AG04449 (cell line): Measurements from ENCODE around the gene PRKN.

ENCODE experiments used
- CTCF ChIA-PET: fragments of 350-600 bp; formaldehyde crosslinking; extraction: SDS; loops from one replicate; lab custom pipeline; 2021; ENCODE audit warnings: antibody characterized with exemption; lab: Yijun Ruan, JAX
- POLR2A ChIA-PET: fragments of 400-600, 350-600 bp; formaldehyde crosslinking; extraction: SDS; loops from one replicate; lab custom pipeline; 2020; ENCODE audit warnings: antibody characterized with exemption, inconsistent platforms; lab: Yijun Ruan, JAX
- DNase-seq: peaks from one replicate; pipeline ENCODE4 v3.0.0-alpha.2; 2010; ENCODE audit warnings: low read depth, low spot score
- H3K4me3 ChIP-seq: 2 replicates; pipeline ENCODE4 v1.5.1; 2011; ENCODE audit warnings: low read depth, mild to moderate bottlenecking, control low read depth, low read length
- TF ChIP-seq, protein P1 (sequence below): IDR thresholded peaks from one replicate; pipeline ENCODE4 v1.5.1; 2011; ENCODE audit warnings: mild to moderate bottlenecking, moderate library complexity, low read length, control low read depth, inconsistent platforms; ENCODE audit not compliant: insufficient read depth; ENCODE audit errors: missing control alignments

The PRKN gene

DNA sequence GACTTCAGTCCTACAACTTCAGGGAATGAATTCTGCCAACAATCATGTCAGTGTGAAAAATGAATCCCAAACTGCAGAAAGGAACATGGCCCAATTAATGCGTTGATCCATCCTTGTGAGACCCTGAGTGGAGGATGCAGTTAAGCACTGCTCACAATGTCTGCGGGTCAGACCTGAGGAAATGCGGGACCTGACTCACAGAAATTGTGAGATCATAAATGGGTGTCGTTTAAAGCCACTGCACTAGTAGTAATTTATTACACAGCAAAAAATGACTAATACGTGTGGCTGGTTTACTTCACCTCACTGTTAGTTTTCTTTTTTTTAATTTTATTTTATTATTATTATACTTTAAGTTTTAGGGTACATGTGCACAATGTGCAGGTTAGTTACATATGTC, 505.0 kb downstream of the PRKN start:
- POLR2A ChIA-PET: no interaction called here

DNA sequence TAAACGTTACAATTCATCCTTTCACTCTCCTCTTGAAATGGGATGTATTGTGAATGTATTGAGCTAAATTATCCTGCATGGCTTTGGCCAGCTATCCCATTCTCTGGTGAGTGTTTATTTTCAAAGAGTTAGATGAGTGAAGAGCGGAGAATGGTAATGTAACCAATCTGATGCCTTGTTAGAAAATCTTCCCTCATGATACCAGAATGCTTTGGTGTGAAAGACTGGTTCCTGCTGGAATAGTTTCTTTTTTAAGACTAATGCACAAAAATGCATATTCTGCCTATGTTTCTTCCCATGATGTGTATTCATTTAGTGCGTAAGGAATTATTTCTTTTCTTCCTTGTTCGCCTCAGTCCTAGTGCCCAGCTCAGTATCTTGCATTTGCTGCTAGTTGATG, 506.7 kb downstream of the PRKN start:
- POLR2A ChIA-PET: no interaction called here
- CTCF ChIA-PET: no interaction called here
- no peak for DNase-seq
- TF ChIP-seq, protein P1, sequence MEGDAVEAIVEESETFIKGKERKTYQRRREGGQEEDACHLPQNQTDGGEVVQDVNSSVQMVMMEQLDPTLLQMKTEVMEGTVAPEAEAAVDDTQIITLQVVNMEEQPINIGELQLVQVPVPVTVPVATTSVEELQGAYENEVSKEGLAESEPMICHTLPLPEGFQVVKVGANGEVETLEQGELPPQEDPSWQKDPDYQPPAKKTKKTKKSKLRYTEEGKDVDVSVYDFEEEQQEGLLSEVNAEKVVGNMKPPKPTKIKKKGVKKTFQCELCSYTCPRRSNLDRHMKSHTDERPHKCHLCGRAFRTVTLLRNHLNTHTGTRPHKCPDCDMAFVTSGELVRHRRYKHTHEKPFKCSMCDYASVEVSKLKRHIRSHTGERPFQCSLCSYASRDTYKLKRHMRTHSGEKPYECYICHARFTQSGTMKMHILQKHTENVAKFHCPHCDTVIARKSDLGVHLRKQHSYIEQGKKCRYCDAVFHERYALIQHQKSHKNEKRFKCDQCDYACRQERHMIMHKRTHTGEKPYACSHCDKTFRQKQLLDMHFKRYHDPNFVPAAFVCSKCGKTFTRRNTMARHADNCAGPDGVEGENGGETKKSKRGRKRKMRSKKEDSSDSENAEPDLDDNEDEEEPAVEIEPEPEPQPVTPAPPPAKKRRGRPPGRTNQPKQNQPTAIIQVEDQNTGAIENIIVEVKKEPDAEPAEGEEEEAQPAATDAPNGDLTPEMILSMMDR: no peak
- no peak overlapping the region for H3K4me3 ChIP-seq

More for the DNA sequence above, 505.0 kb downstream of the PRKN start:
- DNase-seq: no peak
- CTCF ChIA-PET: no interaction called here
- no peak overlapping the region for H3K4me3 ChIP-seq
- TF ChIP-seq, protein P1: no peak

DNA sequence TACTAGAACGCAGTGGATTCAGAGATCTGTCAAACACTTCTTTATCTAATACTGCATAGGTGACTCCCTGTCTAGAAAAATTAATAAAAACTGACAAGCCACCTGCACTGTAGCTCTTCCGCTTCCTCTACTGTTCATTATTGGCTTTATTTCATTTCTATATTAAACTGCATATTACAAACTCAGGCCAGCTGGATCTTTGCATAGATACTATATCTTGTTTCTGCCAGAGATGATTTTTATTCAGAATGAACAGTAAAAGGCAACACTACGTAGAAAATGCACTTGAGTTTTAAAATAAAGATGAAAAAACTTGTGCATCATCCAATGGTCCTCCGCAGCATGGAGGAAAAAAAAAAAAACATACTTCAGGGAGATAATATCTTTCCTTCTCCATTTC, 508.3 kb downstream of the PRKN start:
- ChIA-PET POLR2A (no interaction called here), CTCF (no interaction called here)
- no peak overlapping the region for H3K4me3 ChIP-seq
- TF ChIP-seq, protein P1: no peak
- no peak for DNase-seq

DNA sequence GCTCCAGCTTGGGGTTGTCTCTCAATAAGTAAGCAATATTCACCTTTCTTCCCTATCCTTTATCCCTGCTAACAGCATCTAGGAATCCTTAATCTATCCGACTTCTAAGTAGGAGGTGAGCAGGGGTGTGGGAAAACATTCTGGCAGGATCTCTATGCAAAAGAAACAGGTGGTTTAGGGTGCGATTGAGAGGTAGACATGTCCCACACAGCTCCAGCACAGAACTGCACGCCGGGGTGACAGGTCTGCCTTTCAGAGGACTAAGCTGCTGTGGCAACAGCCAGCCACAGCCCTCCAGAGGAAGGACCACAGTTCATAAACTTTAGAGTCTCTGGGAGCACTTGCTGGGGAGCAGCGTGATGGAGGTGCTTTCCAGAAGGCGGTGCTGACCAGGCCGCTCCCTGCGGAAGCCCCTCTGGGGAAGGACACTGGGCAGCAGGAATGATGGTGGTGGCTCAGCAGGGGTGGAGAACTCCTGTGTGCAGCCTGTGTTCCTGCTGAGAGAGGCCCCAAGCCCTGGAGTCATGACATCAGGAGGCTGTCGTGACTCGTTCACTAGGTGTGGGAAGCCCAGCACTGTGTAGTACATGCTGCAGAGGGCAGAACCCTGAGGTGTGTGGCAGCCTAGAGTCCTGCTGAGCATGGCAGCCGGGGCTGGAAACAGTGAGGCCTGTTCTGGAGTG, 509.6 kb downstream of the PRKN start:
- H3K4me3 ChIP-seq: no peak overlapping the region
- CTCF ChIA-PET: no interaction called here
- POLR2A ChIA-PET: no interaction called here
- DNase-seq: no peak
- TF ChIP-seq, protein P1: no peak

DNA sequence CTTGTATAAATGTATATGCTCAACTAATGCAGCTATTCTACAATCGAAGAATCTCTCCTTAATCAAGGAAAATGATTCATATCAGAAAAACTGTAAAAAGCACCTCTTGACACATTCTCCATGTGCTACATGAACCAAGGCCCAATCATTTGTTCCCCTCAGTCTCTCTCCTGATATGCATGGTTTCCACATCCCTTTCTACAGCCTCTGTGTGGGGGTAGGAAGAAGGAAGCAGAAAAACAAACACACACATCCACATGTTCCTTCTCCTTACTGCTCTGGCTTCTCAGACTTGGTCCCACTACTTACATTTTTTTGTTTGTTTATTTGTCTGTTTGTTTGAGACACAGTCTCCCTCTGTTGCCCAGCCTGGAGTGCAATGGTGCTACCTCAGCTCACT, 510.5 kb downstream of the PRKN start:
- ChIA-PET POLR2A (no interaction called here), CTCF (no interaction called here)
- TF ChIP-seq, protein P1: no peak

DNA sequence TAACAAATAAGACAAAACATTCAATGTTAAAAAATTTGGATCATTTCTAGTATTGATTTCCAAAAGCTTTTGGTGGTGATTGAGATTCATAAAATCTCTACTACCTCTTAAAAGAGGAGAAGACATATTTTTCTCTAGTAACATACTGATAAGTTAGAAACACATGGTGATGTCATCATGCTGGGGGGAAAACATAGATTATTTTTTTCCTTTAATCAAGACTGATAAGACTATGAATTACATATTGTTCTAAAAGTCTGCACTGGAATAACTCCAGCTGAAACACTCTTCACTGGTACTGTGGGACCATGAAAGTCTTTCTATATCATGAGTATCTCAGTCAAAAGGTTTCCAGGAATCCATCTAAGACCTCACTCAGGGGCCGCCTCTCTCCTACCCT, 515.8 kb downstream of the PRKN start:
- ChIA-PET POLR2A (no interaction called here), CTCF (no interaction called here)
- DNase-seq: no peak
- no peak overlapping the region for H3K4me3 ChIP-seq
- TF ChIP-seq, protein P1: no peak

More for the DNA sequence above, 510.5 kb downstream of the PRKN start:
- H3K4me3 ChIP-seq: no peak overlapping the region
- DNase-seq: no peak
